Neural crest cell (in vitro differentiated cells): ENCODE results near the gene BAZ2B. TPM values are rescaled to one million over a fixed set of nuclear protein-coding genes. Genes with fewer than 3 reads are reported as not detected.
A peak's percentile ranks its signal among the peaks of the same experiment; 100 is the strongest.

Experiments used
- DNase-seq: peaks from one replicate; pipeline ENCODE4 v3.0.0; 2021; ENCODE audit warnings: low read depth, mixed read lengths, low spot score
- H3K27ac Mint-ChIP-seq: one replicate; pipeline ENCODE4 v1.8.0; 2021; ENCODE audit warnings: mild to moderate bottlenecking, mixed read lengths; ENCODE audit not compliant: unreplicated experiment
- H3K27me3 Mint-ChIP-seq: 2 replicates; pipeline ENCODE4 v1.8.0; 2021; ENCODE audit warnings: low read depth, mild to moderate bottlenecking, mixed read lengths
- H3K36me3 Mint-ChIP-seq: 2 replicates; pipeline ENCODE4 v1.8.0; 2021; ENCODE audit warnings: low read depth, mild to moderate bottlenecking, mixed read lengths
- H3K4me1 Mint-ChIP-seq: 2 replicates; pipeline ENCODE4 v1.8.0; 2021; ENCODE audit warnings: mixed read lengths
- H3K4me3 Mint-ChIP-seq: one replicate; pipeline ENCODE4 v1.8.0; 2021; ENCODE audit warnings: mild to moderate bottlenecking, mixed read lengths
- H3K9me3 Mint-ChIP-seq: 2 replicates; pipeline ENCODE4 v1.8.0; 2021; ENCODE audit warnings: mixed read lengths
- CTCF ChIP-seq: fragments of 200-600 bp; sonication (generic); conservative IDR thresholded peaks from 2 replicates; pipeline ENCODE4 v1.5.0; 2021; ENCODE audit warnings: antibody characterized with exemption, mild to moderate bottlenecking
- total RNA-seq: library from RNA; stranded (reverse); gene quantifications from 2 replicates; pipeline ENCODE4 v1.2.1, GENCODE V29; 2021

The BAZ2B gene
- total RNA-seq, 1 donor from 2014 or later, result 65.9 TPM

GRCh38 chr2:159432610-159433009, 183.7 kb downstream of the BAZ2B start:
- no peak for DNase-seq
- no peak overlapping the region for H3K27ac Mint-ChIP-seq
- no peak for TF ChIP-seq CTCF
- H3K9me3 Mint-ChIP-seq, result no peaks in the 10 kb centered on the region
- no peaks in the 10 kb centered on the region for H3K4me1 Mint-ChIP-seq
- peaks cover 9% of the 10 kb centered on the region for H3K36me3 Mint-ChIP-seq
- H3K4me3 Mint-ChIP-seq, result no peak overlapping the region
- no peaks in the 10 kb centered on the region for H3K27me3 Mint-ChIP-seq

- no peak for TF ChIP-seq CTCF
- Mint-ChIP-seq H3K27ac (peak overlapping the region; percentile 59), H3K4me1 (peaks cover 7% of the 10 kb centered on the region), H3K27me3 (no peaks in the 10 kb centered on the region), H3K4me3 (no peak overlapping the region), H3K36me3 (peaks cover 25% of the 10 kb centered on the region), H3K9me3 (peaks cover 5% of the 10 kb centered on the region)
- no peak for DNase-seq
Observed at GRCh38 chr2:159427048-159427447, 189.3 kb downstream of the BAZ2B start.

GRCh38 chr2:159419403-159419802, 196.9 kb downstream of the BAZ2B start:
- DNase-seq, result no peak
- no peak for TF ChIP-seq CTCF
- H3K36me3 Mint-ChIP-seq, result peaks cover 29% of the 10 kb centered on the region
- H3K4me1 Mint-ChIP-seq, result no peaks in the 10 kb centered on the region
- no peak overlapping the region for H3K27ac Mint-ChIP-seq
- H3K4me3 Mint-ChIP-seq, result no peak overlapping the region
- H3K9me3 Mint-ChIP-seq, result peaks cover 7% of the 10 kb centered on the region
- H3K27me3 Mint-ChIP-seq, result no peaks in the 10 kb centered on the region

GRCh38 chr2:159411460-159411859, 204.9 kb downstream of the BAZ2B start:
- Mint-ChIP-seq H3K4me3 (no peak overlapping the region), H3K9me3 (no peaks in the 10 kb centered on the region), H3K4me1 (no peaks in the 10 kb centered on the region), H3K27me3 (no peaks in the 10 kb centered on the region), H3K36me3 (peaks cover 6% of the 10 kb centered on the region), H3K27ac (no peak overlapping the region)
- TF ChIP-seq CTCF, result no peak
- DNase-seq, result no peak

GRCh38 chr2:159410276-159410675, 206.1 kb downstream of the BAZ2B start:
- TF ChIP-seq CTCF, result no peak
- no peak overlapping the region for H3K4me3 Mint-ChIP-seq
- H3K27ac Mint-ChIP-seq, result no peak overlapping the region
- no peaks in the 10 kb centered on the region for H3K9me3 Mint-ChIP-seq
- no peaks in the 10 kb centered on the region for H3K27me3 Mint-ChIP-seq
- H3K36me3 Mint-ChIP-seq, result peaks cover 12% of the 10 kb centered on the region
- no peaks in the 10 kb centered on the region for H3K4me1 Mint-ChIP-seq
- no peak for DNase-seq
